ENCODE data around the gene TMEM40. TPM values are rescaled to one million over a fixed set of nuclear protein-coding genes. Genes with fewer than 3 reads are reported as not detected.

The TMEM40 gene
- polyA plus RNA-seq, 1 donor from 2014 or later, result 0.65 TPM

GRCh38 chr3:12750658-12751071 lies 8.4 kb downstream of the TMEM40 start:
- Mint-ChIP-seq H3K27me3 (peaks cover 8% of the 10 kb centered on the region), H3K9me3 (no peaks in the 10 kb centered on the region), H3K27ac (no peak overlapping the region), H3K4me3 (peak overlapping the region in 1 of 4 donors; percentile 87), H3K4me1 (peaks cover 18 to 28% (median 25%) of the 10 kb centered on the region in 3 donors), H3K36me3 (no peaks in the 10 kb centered on the region)

GRCh38 chr3:12750223-12750622 lies 8.8 kb downstream of the TMEM40 start:
- H3K27me3 Mint-ChIP-seq, result peaks cover 7% of the 10 kb centered on the region
- H3K36me3 Mint-ChIP-seq, result no peaks in the 10 kb centered on the region
- H3K27ac Mint-ChIP-seq, result no peak overlapping the region
- H3K4me1 Mint-ChIP-seq, result peaks cover 18 to 28% (median 25%) of the 10 kb centered on the region in 3 donors
- H3K4me3 Mint-ChIP-seq, result peak overlapping the region in 1 of 4 donors; percentile 87
- no peaks in the 10 kb centered on the region for H3K9me3 Mint-ChIP-seq

- Mint-ChIP-seq H3K36me3 (no peaks in the 10 kb centered on the region), H3K9me3 (no peaks in the 10 kb centered on the region), H3K4me1 (peaks cover 18 to 28% (median 25%) of the 10 kb centered on the region in 3 donors), H3K27me3 (peaks cover 7% of the 10 kb centered on the region), H3K27ac (peak overlapping the region in 1 of 3 donors; percentile 54), H3K4me3 (peak overlapping the region in 1 of 4 donors; percentile 63)
Observed at GRCh38 chr3:12748477-12748876, 10.6 kb downstream of the TMEM40 start.

- Mint-ChIP-seq H3K27ac (no peak overlapping the region), H3K36me3 (no peaks in the 10 kb centered on the region), H3K27me3 (peaks cover 9% of the 10 kb centered on the region), H3K4me3 (no peak overlapping the region), H3K4me1 (peaks cover 18 to 21% (median 18%) of the 10 kb centered on the region in 3 donors), H3K9me3 (no peaks in the 10 kb centered on the region)
Observed at GRCh38 chr3:12746419-12746818, 12.6 kb downstream of the TMEM40 start.

- H3K9me3 Mint-ChIP-seq, result no peaks in the 10 kb centered on the region
- no peaks in the 10 kb centered on the region for H3K36me3 Mint-ChIP-seq
- peaks cover 7 to 9% (median 8%) of the 10 kb centered on the region in 3 donors for H3K4me1 Mint-ChIP-seq
- H3K27me3 Mint-ChIP-seq, result peaks cover 9% of the 10 kb centered on the region
- H3K4me3 Mint-ChIP-seq, result no peak overlapping the region
- H3K27ac Mint-ChIP-seq, result no peak overlapping the region
Observed at GRCh38 chr3:12744326-12744725, 14.7 kb downstream of the TMEM40 start.

- Mint-ChIP-seq H3K4me1 (peaks cover 4 to 6% (median 5%) of the 10 kb centered on the region in 3 donors), H3K9me3 (no peaks in the 10 kb centered on the region), H3K4me3 (no peak overlapping the region), H3K27me3 (peaks cover 9% of the 10 kb centered on the region), H3K27ac (no peak overlapping the region), H3K36me3 (no peaks in the 10 kb centered on the region)
Observed at GRCh38 chr3:12743583-12743982, 15.5 kb downstream of the TMEM40 start.

GRCh38 chr3:12742330-12743107 lies 16.5 kb downstream of the TMEM40 start:
- no peaks in the 10 kb centered on the region for H3K36me3 Mint-ChIP-seq
- H3K27me3 Mint-ChIP-seq, result peaks cover 10% of the 10 kb centered on the region
- H3K4me3 Mint-ChIP-seq, result no peak overlapping the region
- H3K27ac Mint-ChIP-seq, result no peak overlapping the region
- H3K9me3 Mint-ChIP-seq, result no peaks in the 10 kb centered on the region
- peaks cover 0 to 2% (median 0%) of the 10 kb centered on the region in 3 donors for H3K4me1 Mint-ChIP-seq

- Mint-ChIP-seq H3K27ac (peak overlapping the region in 1 of 3 donors; percentile 23), H3K9me3 (no peaks in the 10 kb centered on the region), H3K27me3 (peaks cover 7% of the 10 kb centered on the region), H3K4me1 (peaks cover 0 to 2% (median 0%) of the 10 kb centered on the region in 3 donors), H3K36me3 (no peaks in the 10 kb centered on the region), H3K4me3 (no peak overlapping the region)
Observed at GRCh38 chr3:12741209-12741608, 17.9 kb downstream of the TMEM40 start.

GRCh38 chr3:12737833-12738232 lies 21.2 kb downstream of the TMEM40 start:
- Mint-ChIP-seq H3K27ac (no peak overlapping the region), H3K36me3 (no peaks in the 10 kb centered on the region), H3K4me1 (peaks cover 0 to 2% (median 0%) of the 10 kb centered on the region in 3 donors), H3K27me3 (peaks cover 6% of the 10 kb centered on the region), H3K4me3 (no peak overlapping the region), H3K9me3 (no peaks in the 10 kb centered on the region)

- Mint-ChIP-seq H3K27me3 (peaks cover 6% of the 10 kb centered on the region), H3K4me3 (no peak overlapping the region), H3K36me3 (no peaks in the 10 kb centered on the region)
Observed at GRCh38 chr3:12737319-12737718, 21.7 kb downstream of the TMEM40 start.

GRCh38 chr3:12734960-12735359 lies 24.1 kb downstream of the TMEM40 start:
- no peak overlapping the region for H3K27ac Mint-ChIP-seq
- H3K4me3 Mint-ChIP-seq, result peak overlapping the region in 1 of 4 donors; percentile 6
- H3K4me1 Mint-ChIP-seq, result peaks cover 5 to 8% (median 7%) of the 10 kb centered on the region in 3 donors
- peaks cover 0 to 3% (median 0%) of the 10 kb centered on the region in 3 donors for H3K9me3 Mint-ChIP-seq
- no peaks in the 10 kb centered on the region for H3K36me3 Mint-ChIP-seq
- H3K27me3 Mint-ChIP-seq, result peaks cover 3% of the 10 kb centered on the region

More at GRCh38 chr3:12737319-12737718, 21.7 kb downstream of the TMEM40 start:
- peaks cover 0 to 3% (median 0%) of the 10 kb centered on the region in 3 donors for H3K9me3 Mint-ChIP-seq
- peaks cover 0 to 2% (median 0%) of the 10 kb centered on the region in 3 donors for H3K4me1 Mint-ChIP-seq
- no peak overlapping the region for H3K27ac Mint-ChIP-seq

GRCh38 chr3:12733566-12733965 lies 25.5 kb downstream of the TMEM40 start:
- Mint-ChIP-seq H3K9me3 (peaks cover 0 to 3% (median 0%) of the 10 kb centered on the region in 3 donors), H3K36me3 (no peaks in the 10 kb centered on the region), H3K4me1 (peaks cover 6 to 8% (median 7%) of the 10 kb centered on the region in 3 donors), H3K27ac (no peak overlapping the region), H3K4me3 (no peak overlapping the region), H3K27me3 (peaks cover 3% of the 10 kb centered on the region)

GRCh38 chr3:12730506-12731242 lies 28.4 kb downstream of the TMEM40 start:
- no peak overlapping the region for H3K27ac Mint-ChIP-seq
- no peaks in the 10 kb centered on the region for H3K27me3 Mint-ChIP-seq
- H3K36me3 Mint-ChIP-seq, result no peaks in the 10 kb centered on the region

GRCh38 chr3:12729051-12729651 lies 29.9 kb downstream of the TMEM40 start:
- Mint-ChIP-seq H3K36me3 (no peaks in the 10 kb centered on the region), H3K27me3 (no peaks in the 10 kb centered on the region), H3K4me3 (no peak overlapping the region), H3K9me3 (peaks cover 0 to 3% (median 0%) of the 10 kb centered on the region in 3 donors), H3K27ac (no peak overlapping the region), H3K4me1 (peaks cover 7 to 8% (median 8%) of the 10 kb centered on the region in 3 donors)

More at GRCh38 chr3:12730506-12731242, 28.4 kb downstream of the TMEM40 start:
- Mint-ChIP-seq H3K4me3 (peak overlapping the region in 1 of 4 donors; percentile 0), H3K4me1 (peaks cover 7 to 8% (median 7%) of the 10 kb centered on the region in 3 donors), H3K9me3 (peaks cover 0 to 3% (median 0%) of the 10 kb centered on the region in 3 donors)

GRCh38 chr3:12727937-12728336 lies 31.1 kb downstream of the TMEM40 start:
- no peaks in the 10 kb centered on the region for H3K36me3 Mint-ChIP-seq
- H3K27ac Mint-ChIP-seq, result no peak overlapping the region
- no peaks in the 10 kb centered on the region for H3K27me3 Mint-ChIP-seq
- H3K4me1 Mint-ChIP-seq, result peaks cover 7 to 8% (median 8%) of the 10 kb centered on the region in 3 donors
- no peak overlapping the region for H3K4me3 Mint-ChIP-seq
- peaks cover 0 to 3% (median 0%) of the 10 kb centered on the region in 3 donors for H3K9me3 Mint-ChIP-seq
